HepG2 (cell line): ENCODE data around the gene MIER1. TPM values are rescaled to one million over a fixed set of nuclear protein-coding genes. Genes with fewer than 3 reads are reported as not detected.
"Not testable (repeated sequence)": the region's sequence is repeated elsewhere in the genome, so short reads cannot be mapped to it uniquely, and the experiment has no call there.

Experiments used
- ATAC-seq: fragments of 200-7000 bp; cut with Tn5 transposase; 3 replicates; pipeline ENCODE4 v1.9.1; 2020; ENCODE audit warnings: mild to moderate bottlenecking, moderate library complexity
- BruUV-seq: library from RNA; stranded (reverse); fragments of 400-500 nt; replicated peaks from 2 replicates; lab custom pipeline; 2021; lab: Mats Ljungman, UMichigan
- CTCF ChIA-PET: fragments of 300-600 bp; formaldehyde crosslinking; extraction: SDS; loops from one replicate; lab custom pipeline; 2021; ENCODE audit warnings: low total read pairs, inconsistent platforms, low intra/inter-chr PET ratio; lab: Yijun Ruan, JAX
- POLR2A ChIA-PET: fragments of 350-600 bp; sonication (Branson Sonifier 250); formaldehyde crosslinking; loops from one replicate; lab custom pipeline; 2020; ENCODE audit warnings: antibody characterized with exemption, inconsistent platforms; lab: Yijun Ruan, JAX
- DNase-seq: peaks from one replicate; pipeline ENCODE4 v3.0.0-alpha.2; 2015; ENCODE audit warnings: low spot score
- FAIRE-seq: peaks from 3 replicates; lab custom pipeline; 2011; peaks lifted over from hg19 to GRCh38; lab: Jason Lieb, UNC
- H2AFZ ChIP-seq: one replicate; pipeline ENCODE4 v1.6.1; 2011; ENCODE audit warnings: low read length, inconsistent platforms
- H3K27ac ChIP-seq: fragments of 300-600 bp; 3 replicates; pipeline ENCODE4 v1.8.0; 2011; ENCODE audit warnings: mixed run types, mild to moderate bottlenecking, mixed read lengths, low read length, inconsistent platforms; ENCODE audit not compliant: insufficient read depth; ENCODE audit errors: extremely low read length
- H3K27me3 ChIP-seq, 2 experiments: fragments of 200-600 bp in 1 of 2; 2 replicates in 1 of 2; 3 replicates in 1 of 2; pipeline versions ENCODE4 v1.6.0 to v1.8.0; 2011; ENCODE audit warnings: low read length in 2 of 2, mild to moderate bottlenecking in 2 of 2, moderate library complexity in 2 of 2, inconsistent platforms in 1 of 2; ENCODE audit not compliant: insufficient read depth in 2 of 2, control insufficient read depth in 1 of 2
- H3K36me3 ChIP-seq, 2 experiments: fragments of 200-600 bp in 1 of 2; replicated peaks in 1 of 2; 2 replicates in 1 of 2; 3 replicates in 1 of 2; pipeline versions ENCODE4 v1.5.1 to v1.8.0; 2011; ENCODE audit warnings: low read length in 2 of 2, inconsistent platforms in 1 of 2; ENCODE audit not compliant: insufficient read depth in 2 of 2, control insufficient read depth in 1 of 2
- H3K4me1 ChIP-seq: 2 replicates; pipeline ENCODE4 v1.5.1; 2012; ENCODE audit warnings: low read length, inconsistent platforms; ENCODE audit not compliant: insufficient read depth
- H3K4me2 ChIP-seq: 2 replicates; pipeline ENCODE4 v1.6.0; 2011; ENCODE audit warnings: low read depth, low read length, inconsistent platforms
- H3K4me3 ChIP-seq, 3 experiments: fragments of 200-600 bp in 1 of 3; sonication (generic), shearing (Covaris generic) in 1 of 3; replicated peaks in 1 of 3; 2 replicates each; pipeline ENCODE4 v1.5.1; 2011 to 2016; ENCODE audit warnings: low read length in 3 of 3, inconsistent platforms in 2 of 3, low read depth in 2 of 3, mild to moderate bottlenecking in 2 of 3, control low read depth in 1 of 3, mixed read lengths in 1 of 3; ENCODE audit not compliant: insufficient read depth in 1 of 3
- H3K79me2 ChIP-seq: one replicate; pipeline ENCODE4 v1.6.1; 2011; ENCODE audit warnings: low read length, inconsistent platforms; ENCODE audit not compliant: insufficient read depth
- H3K9ac ChIP-seq: 2 replicates; pipeline ENCODE4 v1.6.0; 2011; ENCODE audit warnings: mild to moderate bottlenecking, low read depth, low read length, inconsistent platforms; ENCODE audit not compliant: insufficient read depth
- H3K9me3 ChIP-seq: 2 replicates; pipeline ENCODE4 v1.5.1; 2012; ENCODE audit warnings: mild to moderate bottlenecking, low read length
- H4K20me1 ChIP-seq: 2 replicates; pipeline ENCODE4 v1.6.0; 2011; ENCODE audit warnings: inconsistent platforms, mild to moderate bottlenecking, low read length, moderate library complexity; ENCODE audit not compliant: insufficient read depth
- CREB1 ChIP-seq, 2 experiments: fragments of 450-650 bp in 1 of 2; IDR thresholded peaks; 2 replicates each; pipeline ENCODE4 v1.6.1; 2016 to 2017; ENCODE audit warnings: control low read depth in 1 of 2, mild to moderate bottlenecking in 1 of 2, missing compliant biosample characterization in 1 of 2, missing genetic modification characterization in 1 of 2
- ZNF703 ChIP-seq: sonication (generic); formaldehyde crosslinking; IDR thresholded peaks from 2 replicates; pipeline ENCODE4 v1.5.1; 2020; ENCODE audit warnings: missing genetic modification reagents, mild to moderate bottlenecking, moderate library complexity, borderline replicate concordance
- WGBS: methylation state at CpG from one replicate; pipeline ENCODE4 v1.1.6; 2017; ENCODE audit warnings: low lambda C conversion rate; 5-methylcytosine and 5-hydroxymethylcytosine counted together
- in situ Hi-C: cut with HindIII; loops from 2 replicates; pipeline ENCODE4 v1.10.0; 2017; ENCODE audit warnings: low pct_unique_long_range_greater_than_20kb; ENCODE audit not compliant: extremely low pct_ligation_motif_present
- intact Hi-C: fragments of 100-400 bp; cut with micrococcal nuclease; formaldehyde crosslinking; loops from one replicate; pipeline ENCODE4 v1.10.0; 2022; ENCODE audit not compliant: unreplicated experiment
- polyA plus RNA-seq, 8 experiments: library from polyadenylated mRNA; depleted of rRNA in 3 of 8; stranded (reverse) in 7 of 8; unstranded in 1 of 8; fragments of >200 nt; fragmentation: Illumina TruSeq in 4 of 8; extraction: Trizol in 4 of 8; gene quantifications; 2 replicates each; pipeline versions ENCODE4 v1.2.1 to v1.2.3, GENCODE V29; 2011 to 2016; ENCODE audit warnings: low read depth in 4 of 8, missing spikeins in 1 of 8, mixed read lengths in 1 of 8; ENCODE audit not compliant: insufficient read depth in 1 of 8
- total RNA-seq, 5 experiments: library from RNA; depleted of rRNA; stranded (reverse); fragments of >200 nt; fragmentation: Illumina TruSeq; extraction: Trizol; gene quantifications; 2 replicates each; pipeline ENCODE4 v1.2.3, GENCODE V29; 2016; ENCODE audit warnings: low read depth in 1 of 5

MIER1 gene
- total and polyA plus RNA-seq, 2 of the 13 experiments (the other 11 are each of a cell fraction or from before 2014, with no cell fraction given) = 7.0 to 30.4 TPM

GRCh38 chr1:66893712-66894111 is 31.1 kb upstream of the MIER1 start:
- no peaks in the 10 kb centered on the region for H3K9me3 ChIP-seq
- H4K20me1 ChIP-seq = no peaks in the 10 kb centered on the region
- no peaks in the 10 kb centered on the region for H3K27me3 ChIP-seq
- intact Hi-C loops (no loop called here), in situ Hi-C loops (no loop called here)
- H3K27ac ChIP-seq = no peak overlapping the region
- BruUV-seq = no TSS peak
- no peak for ATAC-seq
- no peak for FAIRE-seq
- 10% methylated on average over 3 of the region's 3 CpGs for WGBS
- POLR2A ChIA-PET = no interaction called here
- CTCF ChIA-PET = no interaction called here
- H3K9ac ChIP-seq = no peak overlapping the region
- no peaks in the 10 kb centered on the region for H3K79me2 ChIP-seq
- H3K4me2 ChIP-seq = no peak overlapping the region
- TF ChIP-seq ZNF703 (CRISPR knock-in tag) (no peak), CREB1 (IDR thresholded peaks at IDR 0.05) (peak; percentile 61), CREB1 (CRISPR knock-in tag; IDR thresholded peaks at IDR 0.05) (no peak)
- no peaks in the 10 kb centered on the region for H3K36me3 ChIP-seq
- no peak overlapping the region for H3K4me3 ChIP-seq
- DNase-seq = no peak
- H2AFZ ChIP-seq = no peak overlapping the region
- no peaks in the 10 kb centered on the region for H3K4me1 ChIP-seq

GRCh38 chr1:66915203-66915602 is 9.6 kb upstream of the MIER1 start:
- H3K4me3 ChIP-seq, H3K9me3 ChIP-seq, ATAC-seq, H3K9ac ChIP-seq, in situ Hi-C loops, FAIRE-seq, H2AFZ ChIP-seq, H3K27ac ChIP-seq, H3K27me3 ChIP-seq, H3K36me3 ChIP-seq, DNase-seq, H3K79me2 ChIP-seq, intact Hi-C loops, H3K4me1 ChIP-seq, BruUV-seq, CTCF ChIA-PET, H3K4me2 ChIP-seq, H4K20me1 ChIP-seq: not testable (repeated sequence)
- WGBS = 93% methylated on average over 1 of the region's 1 CpG
- POLR2A ChIA-PET = interaction anchor here (2.1 kb wide), 1 partner anchor 10 kb away, joined by 8 read pairs; the partner anchor contains the start of genes DNAI4 and MIER1
